Activated T-cell treated with anti-CD3 and anti-CD28 coated beads, Interleukin-2, amount 50 U/mL, for 1 hour (primary cell): ENCODE measurements around the gene FOXP1.

Source experiments
- DNase-seq: peaks from one replicate; pipeline ENCODE4 v3.0.0-alpha.2; 2020

The FOXP1 gene

GRCh38 chr3:71290301-71290700, 293.2 kb downstream of the FOXP1 start:
- no peak for DNase-seq

DNA sequence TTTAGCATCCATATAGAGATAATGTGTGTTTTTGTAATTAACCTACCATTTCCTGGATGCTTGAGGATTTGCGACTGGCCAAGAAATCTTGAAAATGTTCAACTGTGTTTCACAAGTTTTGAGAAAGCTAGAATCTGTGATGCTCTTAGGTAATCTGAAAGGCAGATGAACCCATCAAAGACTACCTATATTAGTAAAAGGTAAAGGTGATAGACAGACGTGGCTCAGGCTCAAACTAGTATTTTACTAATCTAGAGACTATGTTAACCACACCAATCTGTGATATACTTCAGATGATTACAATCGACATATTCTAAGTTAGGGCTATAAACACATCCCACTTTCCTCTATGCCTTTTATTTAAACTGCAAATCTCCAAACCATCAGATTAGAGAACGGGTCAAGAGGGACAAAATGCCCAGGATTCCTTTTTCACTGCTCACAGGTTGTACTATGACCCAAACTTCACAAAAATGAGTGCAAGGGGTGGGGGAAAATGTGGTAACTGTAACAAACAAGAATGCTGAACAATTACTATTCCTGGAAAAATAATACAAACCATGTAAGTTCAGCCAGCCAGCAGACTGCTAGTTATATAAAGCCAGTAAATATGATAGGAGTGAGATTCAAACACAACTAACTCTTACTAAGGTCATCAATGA, 295.1 kb downstream of the FOXP1 start:
- no peak for DNase-seq

GRCh38 chr3:71285086-71285485, 298.4 kb downstream of the FOXP1 start:
- no peak for DNase-seq

DNA sequence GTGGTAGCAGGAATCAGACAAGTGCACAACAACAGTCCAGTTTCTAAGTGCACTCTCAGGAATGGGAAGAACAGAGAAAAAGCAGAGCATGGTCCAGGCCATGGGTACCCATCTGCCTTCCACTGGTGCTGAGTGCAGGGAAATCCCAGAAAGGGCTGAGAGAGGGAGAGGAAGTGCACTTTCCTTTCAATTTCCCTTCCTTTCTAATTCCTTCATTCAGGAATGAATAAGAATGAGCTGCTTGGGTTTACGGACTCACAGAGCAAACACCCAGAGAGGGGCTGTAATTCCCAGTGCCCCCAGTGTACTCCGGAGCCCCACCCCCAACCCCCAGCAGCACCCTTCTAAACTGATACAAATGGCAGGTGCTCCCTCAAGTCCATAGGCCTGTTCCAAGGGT, 300.6 kb downstream of the FOXP1 start:
- no peak for DNase-seq

DNA sequence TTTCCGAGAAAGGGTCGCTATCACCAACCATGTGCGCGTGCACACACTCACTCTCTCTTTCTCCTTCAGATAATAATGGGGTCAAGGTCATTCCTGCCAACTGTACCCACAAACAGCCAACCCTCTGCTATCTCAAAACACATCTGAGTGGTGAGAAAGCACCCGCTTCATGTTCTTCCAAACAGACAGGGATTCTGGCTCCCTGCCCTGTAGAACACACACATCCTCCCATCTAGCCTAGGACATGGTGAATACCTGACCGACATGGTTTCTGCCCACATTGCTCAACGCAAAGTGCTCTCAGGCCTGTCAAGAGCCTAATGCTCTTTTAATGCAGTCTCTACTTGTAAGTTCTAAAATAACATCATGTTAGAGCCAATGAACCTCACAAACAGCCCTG, 302.2 kb downstream of the FOXP1 start:
- DNase-seq: no peak

GRCh38 chr3:71277341-71277740, 306.2 kb downstream of the FOXP1 start:
- DNase-seq: no peak

DNA sequence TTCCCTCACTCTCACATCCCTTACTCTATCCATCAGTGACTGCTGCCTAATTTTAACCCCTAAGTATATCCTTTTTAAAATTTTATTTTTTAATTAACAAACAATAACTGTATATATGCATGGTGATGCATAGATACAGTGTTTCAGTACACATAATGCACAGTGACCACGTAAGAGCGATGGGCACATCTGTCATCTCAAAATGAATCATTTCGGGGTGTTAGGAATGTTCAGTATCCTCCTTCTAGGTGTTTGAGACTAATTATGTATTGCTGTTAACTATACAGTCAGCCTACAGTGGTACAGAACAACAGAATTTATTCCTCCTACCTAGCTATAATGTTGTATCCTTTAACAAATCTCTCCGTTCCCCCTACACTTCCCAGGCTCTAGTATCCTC, 307.0 kb downstream of the FOXP1 start:
- DNase-seq: no peak

GRCh38 chr3:71273453-71273852, 310.1 kb downstream of the FOXP1 start:
- no peak for DNase-seq

DNA sequence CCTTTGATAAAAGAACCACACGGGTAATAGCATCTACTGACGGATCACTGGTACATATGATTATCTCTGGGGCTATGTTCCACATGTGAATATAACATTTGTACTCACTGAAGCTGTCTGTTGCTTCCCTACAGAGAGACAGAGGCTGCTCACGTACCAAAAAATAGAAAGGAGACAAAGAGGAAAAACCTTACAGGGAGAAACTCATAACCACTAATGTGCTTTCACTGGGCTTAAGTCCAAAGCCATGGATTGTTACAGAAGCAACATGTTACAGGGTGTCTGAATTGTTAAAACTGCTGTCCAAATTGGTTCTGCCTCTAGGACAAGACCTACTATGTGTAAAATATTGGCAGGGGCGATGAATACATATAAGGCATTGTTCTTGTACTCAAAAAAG, 311.9 kb downstream of the FOXP1 start:
- DNase-seq: no peak

GRCh38 chr3:71269906-71270305, 313.6 kb downstream of the FOXP1 start:
- no peak for DNase-seq

DNA sequence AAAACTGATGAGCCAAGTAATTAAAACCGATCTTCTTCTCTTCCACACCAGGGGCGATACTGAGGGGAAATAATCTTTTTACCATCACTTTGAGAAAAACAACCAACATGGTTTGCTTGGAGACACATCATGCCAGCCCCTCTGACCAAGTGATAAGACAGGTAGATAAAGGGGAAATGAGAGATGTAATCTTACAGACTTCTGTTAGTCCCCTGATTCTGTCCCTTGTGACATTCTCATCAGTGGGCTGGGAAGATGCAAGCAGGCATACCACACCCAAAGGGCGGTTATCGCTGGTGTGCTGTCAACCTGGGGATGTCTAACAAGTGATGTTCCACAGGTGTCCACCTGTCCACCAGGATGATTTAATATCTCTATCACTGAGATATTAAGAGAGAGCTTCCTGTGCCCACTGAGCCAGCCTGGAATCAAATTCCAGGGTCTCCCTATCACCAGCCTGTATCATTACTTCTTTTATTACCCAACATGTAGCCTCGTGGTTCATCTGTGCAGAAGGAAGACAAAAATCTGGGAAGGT, 315.0 kb downstream of the FOXP1 start:
- DNase-seq: no peak

DNA sequence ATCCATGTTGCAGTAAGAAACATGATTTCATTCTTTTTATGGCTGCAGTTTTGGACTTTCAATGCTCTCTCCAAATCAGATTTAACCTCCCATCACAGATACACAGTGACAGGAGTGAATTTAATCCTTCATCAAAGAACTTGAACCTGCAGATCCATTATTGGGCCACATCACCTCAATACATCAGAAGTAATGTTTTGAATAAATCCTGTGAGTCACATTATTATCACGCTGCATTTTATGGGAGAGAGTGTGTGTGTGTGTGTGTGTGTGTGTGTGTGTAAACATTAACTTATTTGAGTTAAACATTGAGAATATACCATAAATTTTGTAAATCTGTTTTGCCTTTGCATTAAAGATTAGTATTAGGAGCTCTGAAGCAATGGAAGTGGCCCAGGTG, 316.7 kb downstream of the FOXP1 start:
- no peak for DNase-seq

GRCh38 chr3:71265365-71265915, 318.1 kb downstream of the FOXP1 start:
- no peak for DNase-seq

- DNase-seq: no peak
Measured at GRCh38 chr3:71264840-71265239, 318.7 kb downstream of the FOXP1 start.

- no peak for DNase-seq
Measured at GRCh38 chr3:71262364-71263265, 320.9 kb downstream of the FOXP1 start.

- DNase-seq: no peak
Measured at GRCh38 chr3:71260782-71261181, 322.7 kb downstream of the FOXP1 start.

DNA sequence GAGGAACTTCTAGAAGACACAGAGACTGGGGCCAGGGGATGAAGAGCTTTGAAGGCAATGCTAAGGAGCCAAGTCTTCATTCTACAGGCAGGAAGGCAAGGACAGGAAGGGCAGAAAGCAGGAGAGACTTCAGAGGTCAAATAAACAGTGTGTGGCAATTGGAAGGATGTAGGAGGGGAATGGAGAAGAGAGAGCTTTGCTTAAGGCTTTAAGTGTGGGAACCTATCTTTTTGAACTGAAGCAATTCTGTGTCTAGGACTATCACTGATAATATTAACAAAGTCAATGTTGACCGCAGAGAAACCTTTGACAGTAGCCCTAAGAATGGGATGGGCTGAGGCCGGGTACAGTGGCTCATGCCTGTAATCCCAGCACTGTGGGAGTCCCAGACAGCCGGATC, 325.0 kb downstream of the FOXP1 start:
- no peak for DNase-seq

- no peak for DNase-seq
Measured at GRCh38 chr3:71258116-71258515, 325.4 kb downstream of the FOXP1 start.

- DNase-seq: no peak
Measured at GRCh38 chr3:71255498-71255897, 328.0 kb downstream of the FOXP1 start.

DNA sequence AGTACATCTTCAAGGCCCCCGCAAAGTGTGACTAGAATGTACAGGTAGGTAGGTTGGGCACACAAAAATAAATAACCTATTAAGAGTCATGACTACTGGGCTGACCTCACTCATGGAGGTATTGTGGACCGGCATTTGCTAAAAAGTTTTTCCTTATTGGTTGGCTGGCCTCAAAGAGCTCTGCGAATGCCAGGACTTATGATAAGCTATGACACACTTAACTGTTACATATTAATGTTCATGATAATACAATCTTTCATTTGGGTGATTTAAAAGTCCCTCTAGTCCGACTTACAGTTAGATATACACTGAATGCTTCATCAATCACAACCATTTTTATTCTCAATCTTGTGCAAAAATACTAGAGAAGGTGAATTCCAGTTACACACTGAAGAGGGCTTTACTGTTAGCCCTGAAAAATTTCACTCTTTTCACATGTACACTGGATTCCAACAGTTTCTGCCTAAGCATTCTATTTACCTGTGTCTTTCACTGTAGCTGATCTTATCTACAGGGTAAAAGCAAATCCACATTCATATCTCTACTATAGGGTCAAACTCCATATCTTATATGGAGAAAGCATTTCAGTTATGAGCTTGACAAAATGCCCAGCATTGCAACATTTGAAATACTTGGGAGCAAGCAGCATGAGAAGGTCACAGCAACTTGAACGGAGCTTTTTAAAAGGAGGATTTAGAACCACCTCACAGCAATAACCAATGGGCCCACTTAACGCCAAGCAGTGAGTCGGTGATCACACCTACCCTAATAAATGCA, 329.1 kb downstream of the FOXP1 start:
- no peak for DNase-seq

DNA sequence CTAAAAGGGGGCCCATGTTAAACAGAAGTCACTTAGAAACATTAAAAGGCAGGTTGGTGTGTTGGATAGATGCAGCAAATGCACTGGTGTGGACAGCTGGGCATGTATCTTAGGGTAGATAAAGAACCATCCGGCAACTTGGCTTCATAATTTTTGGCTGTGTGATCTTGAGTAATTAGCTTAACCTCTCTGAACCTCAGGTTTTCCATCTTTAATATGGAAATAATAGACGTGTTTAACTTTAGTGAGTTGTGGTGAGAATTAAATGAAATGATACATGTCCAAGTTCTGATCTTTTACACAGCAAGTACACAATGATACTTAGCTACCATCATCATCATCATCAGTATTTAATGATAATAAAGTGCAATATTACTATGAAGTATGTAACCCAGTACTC, 330.4 kb downstream of the FOXP1 start:
- DNase-seq: no peak

- no peak for DNase-seq
Measured at GRCh38 chr3:71252466-71252865, 331.1 kb downstream of the FOXP1 start.

- DNase-seq: no peak
Measured at GRCh38 chr3:71251156-71251775, 332.3 kb downstream of the FOXP1 start.
